NCI-H1092 (cell line): ENCODE data around the gene FHIP1A.
"Not testable (repeated sequence)": the region's sequence is repeated elsewhere in the genome, so short reads cannot be mapped to it uniquely, and the experiment has no call there.

Experiments
- DNase-seq: peaks from one replicate; lab custom pipeline; 2025; lab: John Stamatoyannopoulos, UW

The FHIP1A gene

DNA sequence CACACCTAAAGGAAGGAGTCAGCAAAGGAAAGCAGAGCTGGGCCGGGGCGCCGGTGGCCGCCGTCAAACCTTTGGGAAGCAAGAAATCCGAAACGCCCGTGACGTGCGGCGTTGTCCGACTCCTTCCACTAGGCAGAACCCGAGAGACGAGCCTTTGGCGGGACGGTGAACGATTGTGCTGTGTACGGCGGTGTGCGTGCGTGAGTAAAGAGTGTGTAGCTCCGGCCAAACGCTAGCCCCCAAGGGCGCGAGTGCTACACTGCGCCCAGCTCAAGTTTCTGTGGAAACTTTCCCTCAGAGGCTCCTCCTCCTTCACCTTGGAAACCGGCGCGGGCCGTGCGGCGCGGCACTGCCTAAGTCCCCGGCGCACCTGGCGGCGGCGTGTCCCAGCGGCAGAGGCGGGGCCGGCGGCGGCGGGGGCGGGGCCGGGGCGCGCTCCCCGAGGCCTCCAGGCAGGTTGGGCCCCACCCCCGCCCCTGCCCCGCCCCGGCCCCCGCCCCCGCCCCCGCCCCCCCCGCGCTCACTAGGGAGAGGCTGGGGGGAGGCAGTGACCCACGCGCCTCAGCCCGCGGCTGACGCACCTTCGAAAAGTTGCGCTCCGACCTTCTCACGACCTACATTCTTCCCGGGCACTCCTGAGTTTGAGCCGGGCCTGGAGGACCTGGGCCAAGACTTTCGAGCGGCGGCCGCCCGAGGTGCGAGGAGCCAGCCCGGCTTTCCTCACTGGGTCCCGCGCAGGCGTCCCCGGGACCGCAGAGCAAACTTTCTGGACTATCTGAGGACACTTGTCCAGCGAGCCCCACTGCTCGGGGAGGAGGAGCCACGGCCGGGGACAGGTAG lies at the start of gene FHIP1A:
Gene FHIP1A (plus strand): TSS at position 547 of the 840 bp plus-strand sequence. CDS start 157,084 bp downstream, outside the sequence.
- DNase-seq = peak; percentile 55

DNA sequence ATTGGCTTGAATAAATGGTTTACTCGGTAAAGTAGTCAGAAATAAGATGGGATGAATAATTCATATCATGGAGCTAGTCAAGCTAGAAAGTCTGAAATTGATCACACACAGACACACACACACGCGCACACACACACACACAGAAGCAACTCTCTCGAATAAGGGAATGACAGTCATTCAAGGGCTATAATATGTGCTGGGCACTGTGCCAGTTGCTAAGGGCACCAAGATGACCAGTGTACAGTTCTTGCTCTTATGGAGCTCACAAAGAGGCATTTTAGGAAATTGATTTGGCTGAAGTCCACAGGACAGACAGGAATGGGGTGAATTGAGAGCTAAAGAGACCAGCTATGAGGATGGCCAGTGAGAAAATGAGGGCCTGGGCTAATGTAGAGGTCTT lies 49.4 kb upstream of the FHIP1A start:
- peak; percentile 5 for DNase-seq

DNA sequence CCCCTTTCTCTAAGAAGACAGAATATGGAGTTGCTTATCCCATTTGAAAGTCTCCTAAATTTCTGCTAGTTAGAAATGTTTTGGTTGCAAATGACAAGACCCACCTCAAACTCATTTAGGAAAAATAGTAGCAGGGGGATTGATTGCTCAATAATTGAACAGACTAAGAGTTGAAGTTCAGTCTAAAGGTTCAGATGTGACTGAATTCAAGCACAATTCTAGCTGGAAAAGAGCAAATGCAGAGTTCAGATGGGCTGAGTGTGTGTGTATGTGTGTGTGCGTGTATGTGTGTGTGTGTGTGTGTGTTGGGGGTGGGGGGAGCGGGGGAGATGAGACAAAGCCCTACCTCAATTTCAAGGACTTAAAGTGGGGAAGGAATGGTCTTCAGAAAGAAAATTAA lies 47.9 kb upstream of the FHIP1A start:
- DNase-seq = no peak

DNA sequence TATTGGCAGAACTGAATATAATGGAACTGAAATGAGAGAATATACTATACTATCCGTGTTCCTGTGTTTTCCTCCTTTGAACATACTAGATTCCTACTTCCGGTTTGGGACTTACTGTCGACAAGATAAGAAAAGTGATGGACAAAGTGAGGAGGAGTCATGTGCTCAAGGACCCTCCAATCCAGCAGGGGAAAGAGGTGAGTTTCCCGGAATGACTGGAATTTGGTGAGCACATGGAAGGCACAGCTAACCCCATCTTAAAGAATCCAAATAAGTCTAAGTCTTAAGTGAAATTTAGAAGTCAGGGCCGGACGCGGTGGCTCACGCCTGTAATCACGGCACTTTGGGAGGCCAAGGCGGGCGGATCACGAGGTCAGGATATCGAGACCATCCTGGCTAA lies 47.0 kb upstream of the FHIP1A start:
- no peak for DNase-seq

DNA sequence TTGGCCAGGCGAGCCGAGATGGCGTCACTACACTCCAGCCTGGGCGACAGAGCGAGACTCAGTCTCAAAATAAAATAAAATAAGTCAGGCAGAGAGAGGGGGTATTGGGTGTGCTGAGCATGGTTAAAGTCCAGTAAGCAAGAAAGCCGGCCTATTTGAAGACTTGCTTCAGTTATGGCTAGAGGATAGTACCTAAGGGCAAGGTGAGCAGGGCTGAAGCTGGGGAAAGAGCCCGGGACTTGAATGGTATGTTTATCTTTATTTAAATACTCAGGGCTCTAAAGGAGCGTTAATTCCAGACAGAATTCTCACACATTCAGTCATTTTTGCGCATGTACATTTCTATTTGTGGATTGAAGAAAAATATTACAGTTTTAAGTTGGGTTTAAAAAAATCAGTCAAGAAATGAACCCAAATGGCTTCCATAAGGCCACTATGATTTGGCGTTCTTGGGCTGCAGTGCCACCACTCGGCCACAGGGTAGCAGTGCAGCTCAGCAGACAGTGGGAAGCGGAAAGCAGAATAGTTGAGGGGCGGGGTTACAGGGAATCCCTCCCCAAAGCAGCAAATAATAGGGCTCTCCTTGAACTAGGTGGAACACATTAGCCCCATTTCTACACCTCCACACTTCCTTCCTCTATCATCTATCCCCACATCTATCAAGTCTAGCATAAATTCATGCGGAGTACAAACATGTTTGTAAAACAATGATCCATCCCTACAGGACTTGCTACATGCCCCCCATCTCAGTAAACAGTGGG lies 46.4 kb upstream of the FHIP1A start:
- DNase-seq = peak; percentile 70

DNA sequence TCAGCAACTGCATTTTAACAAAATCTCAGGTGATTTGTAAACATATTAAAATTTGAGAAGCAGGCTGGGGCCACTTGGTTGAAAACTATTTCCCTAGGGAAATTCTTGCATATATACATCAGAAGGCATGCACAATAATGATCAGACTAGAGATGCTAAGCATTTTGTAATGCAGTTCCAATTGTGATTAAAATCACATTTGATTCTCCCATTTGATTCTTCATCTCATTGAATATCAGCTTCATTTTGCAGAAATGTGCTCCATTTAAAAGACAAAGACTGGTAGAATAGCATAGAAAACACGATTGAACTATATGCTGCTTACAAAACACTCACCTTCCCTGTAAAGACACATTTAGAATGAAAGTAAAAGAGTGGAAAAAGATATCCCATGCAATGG lies 32.4 kb upstream of the FHIP1A start:
- DNase-seq = no peak

DNA sequence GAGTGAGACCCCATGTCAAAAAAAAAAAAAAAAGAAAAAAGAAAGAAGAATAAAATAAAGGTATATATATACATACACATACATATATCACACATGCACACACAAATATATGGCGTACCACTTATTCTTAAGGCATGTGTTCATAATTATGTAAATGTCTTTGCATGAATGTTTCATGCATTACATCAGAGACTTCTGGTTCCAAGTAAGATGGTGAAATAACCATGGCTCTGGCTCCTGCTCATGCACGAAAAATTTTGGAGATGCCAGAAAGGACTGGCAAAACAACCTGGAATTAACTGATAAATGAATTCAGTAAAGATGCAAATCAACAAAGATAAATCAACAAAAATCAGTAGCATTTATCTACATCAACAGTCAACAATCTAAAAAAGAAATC lies 19.7 kb upstream of the FHIP1A start:
- DNase-seq = no peak

DNA sequence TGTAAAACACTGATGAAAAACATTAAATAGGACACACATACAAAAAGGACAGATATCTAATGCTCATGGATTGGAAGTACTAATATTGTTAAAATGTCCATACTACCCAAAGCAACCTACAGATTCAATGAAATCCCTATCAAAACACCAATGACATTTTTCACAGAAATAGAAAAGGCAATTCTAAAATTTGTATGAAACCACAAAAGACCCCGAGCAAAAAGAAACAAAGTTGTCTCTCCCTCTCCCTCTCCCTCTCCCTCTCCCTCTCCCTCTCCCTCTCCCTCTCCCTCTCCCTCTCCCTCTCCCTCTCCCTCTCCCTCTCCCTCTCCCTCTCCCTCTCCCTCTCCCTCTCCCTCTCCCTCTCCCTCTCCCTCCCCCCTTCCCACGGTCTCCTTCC lies 19.2 kb upstream of the FHIP1A start:
- DNase-seq = not testable (repeated sequence)

DNA sequence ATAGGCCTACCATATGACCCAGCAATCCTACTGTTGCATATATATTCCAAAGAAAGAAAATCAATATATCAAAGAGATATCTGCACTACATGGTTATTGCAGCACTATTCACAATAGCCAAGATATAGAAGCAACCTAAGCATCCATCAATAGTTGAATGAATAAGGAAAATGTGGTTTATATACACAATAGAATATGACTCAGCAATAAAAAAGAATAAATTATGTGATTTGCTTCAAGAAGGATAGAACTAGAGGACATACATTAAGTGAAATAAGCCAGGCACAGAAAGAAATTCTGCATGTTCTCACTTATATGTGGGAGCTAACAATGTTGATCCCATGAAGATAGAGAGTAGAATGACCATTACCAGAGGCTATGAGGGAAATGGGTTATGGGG lies 13.1 kb upstream of the FHIP1A start:
- DNase-seq = no peak

DNA sequence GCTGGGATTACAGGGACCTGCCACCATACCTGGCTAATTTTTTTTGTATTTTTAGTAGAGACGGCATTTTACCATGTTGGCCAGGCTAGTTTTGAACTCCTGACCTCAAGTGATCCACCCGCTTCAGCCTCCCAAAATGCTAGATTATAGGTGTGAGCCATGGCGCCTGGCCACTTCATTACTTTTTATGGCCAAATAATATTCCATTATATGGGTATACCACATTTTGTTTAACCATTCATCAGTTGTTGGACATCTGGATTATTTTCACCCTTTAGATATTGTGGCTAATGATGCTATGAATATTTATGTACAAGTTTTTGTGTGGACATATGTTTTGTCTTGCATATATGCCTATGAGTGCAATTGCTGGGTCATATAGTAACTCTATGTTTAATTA lies 8.6 kb upstream of the FHIP1A start:
- no peak for DNase-seq

DNA sequence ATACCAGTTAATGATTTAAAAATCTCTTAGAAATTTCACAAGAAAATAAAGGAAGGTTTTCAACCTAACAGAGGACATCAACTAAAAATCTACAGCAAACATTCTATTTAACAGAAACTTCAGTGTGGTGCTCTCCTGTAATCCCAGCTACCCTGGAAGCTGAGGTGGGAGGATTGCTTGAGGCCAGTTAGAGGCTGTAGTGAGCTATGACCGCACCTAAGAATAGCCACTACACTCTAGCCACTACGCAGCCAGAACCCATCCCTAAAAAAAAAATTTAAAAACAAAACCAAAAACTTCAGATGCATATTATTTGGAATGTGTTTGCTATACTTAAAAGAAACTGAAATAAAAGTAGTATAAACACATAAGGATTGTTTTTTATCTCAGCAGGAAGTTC lies 7.2 kb upstream of the FHIP1A start:
- no peak for DNase-seq

DNA sequence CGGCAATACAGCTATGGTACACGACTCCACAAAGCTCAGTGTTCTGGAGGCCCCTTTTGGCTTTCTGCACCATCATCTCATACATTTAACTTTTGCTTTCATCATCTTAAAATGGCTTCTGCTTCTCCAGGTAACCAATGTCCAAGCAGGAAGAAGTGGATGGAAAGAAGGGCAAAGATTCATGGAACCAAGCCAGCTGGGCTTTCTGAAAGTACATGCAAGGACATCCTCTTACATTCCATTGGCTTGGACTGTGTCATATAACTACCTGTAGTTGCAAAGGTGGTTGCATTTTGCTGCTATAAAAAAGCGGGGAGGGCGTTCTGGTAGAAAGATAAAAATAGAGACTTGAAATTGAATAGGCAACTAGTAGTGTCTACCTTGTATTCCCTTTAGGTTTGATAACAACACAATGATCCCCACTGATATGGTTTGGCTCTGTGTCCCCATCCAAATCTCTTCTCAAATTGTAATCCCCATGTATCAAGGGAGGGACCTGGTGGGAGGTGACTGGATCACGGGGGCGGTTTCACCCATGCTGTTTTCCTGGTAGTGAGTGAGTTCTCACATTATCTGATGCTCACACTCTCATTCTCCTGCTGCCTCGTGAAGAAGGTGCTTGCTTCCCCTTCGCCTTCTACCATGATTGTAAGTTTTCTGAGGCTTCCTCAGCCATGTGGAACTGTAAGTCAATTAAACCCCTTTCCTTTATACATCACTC lies 6.7 kb upstream of the FHIP1A start:
- DNase-seq = no peak

DNA sequence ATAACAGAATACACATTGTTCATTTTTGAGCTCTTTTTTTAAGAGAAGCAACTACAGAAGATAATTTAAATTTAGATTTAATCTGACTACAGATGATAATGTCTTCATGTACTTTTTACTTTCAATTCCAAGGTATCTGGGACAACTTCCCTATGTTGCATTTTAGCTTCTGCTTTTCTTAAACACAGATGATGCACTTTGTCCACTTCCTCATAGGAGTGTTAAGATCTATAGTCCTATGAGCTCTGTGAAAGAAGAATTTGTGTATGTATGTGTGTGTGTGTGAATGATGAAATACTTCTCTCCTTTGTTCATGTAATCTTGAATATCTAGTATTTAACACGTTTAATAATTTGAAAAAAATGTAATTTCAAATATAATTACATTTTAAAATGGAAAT lies 5.3 kb upstream of the FHIP1A start:
- DNase-seq = no peak

DNA sequence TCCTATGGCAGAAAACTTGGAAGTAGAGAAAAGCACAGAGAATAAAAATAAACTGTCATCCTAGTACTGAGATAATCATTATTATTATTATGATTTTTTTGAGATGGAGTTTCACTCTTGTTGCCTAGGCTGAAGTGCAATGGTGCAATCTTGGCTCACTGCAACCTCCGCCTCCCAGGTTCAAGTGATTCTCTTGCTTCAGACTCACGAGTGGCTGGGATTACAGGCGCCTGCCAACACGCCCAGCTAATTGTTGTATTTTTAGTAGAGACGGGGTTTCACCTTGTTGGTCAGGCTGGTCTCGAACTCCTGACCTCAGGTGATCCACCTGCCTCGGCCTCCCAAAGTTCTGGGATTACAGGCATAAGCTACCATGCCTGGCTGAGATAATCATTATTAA lies 4.2 kb upstream of the FHIP1A start:
- DNase-seq = not testable (repeated sequence)

DNA sequence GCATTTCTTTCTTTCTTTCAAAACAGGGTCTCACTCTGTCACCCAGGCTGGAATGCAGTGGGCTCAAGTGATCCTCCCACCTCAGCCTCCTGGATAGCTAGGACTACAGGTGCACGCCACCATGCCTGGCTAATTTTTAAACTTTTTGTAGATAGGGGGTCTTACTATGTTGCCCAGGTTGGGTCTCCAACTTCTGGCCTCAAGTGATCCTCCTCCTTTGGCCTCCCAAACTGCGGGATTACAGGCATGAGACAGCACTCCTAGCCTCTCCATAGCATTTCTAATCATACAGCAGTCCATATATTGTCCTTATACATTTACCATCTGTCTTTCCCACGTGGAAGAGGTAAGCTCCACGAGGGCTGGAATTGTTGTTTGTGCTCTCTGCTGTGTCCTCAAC lies 2.0 kb upstream of the FHIP1A start:
- no peak for DNase-seq

DNA sequence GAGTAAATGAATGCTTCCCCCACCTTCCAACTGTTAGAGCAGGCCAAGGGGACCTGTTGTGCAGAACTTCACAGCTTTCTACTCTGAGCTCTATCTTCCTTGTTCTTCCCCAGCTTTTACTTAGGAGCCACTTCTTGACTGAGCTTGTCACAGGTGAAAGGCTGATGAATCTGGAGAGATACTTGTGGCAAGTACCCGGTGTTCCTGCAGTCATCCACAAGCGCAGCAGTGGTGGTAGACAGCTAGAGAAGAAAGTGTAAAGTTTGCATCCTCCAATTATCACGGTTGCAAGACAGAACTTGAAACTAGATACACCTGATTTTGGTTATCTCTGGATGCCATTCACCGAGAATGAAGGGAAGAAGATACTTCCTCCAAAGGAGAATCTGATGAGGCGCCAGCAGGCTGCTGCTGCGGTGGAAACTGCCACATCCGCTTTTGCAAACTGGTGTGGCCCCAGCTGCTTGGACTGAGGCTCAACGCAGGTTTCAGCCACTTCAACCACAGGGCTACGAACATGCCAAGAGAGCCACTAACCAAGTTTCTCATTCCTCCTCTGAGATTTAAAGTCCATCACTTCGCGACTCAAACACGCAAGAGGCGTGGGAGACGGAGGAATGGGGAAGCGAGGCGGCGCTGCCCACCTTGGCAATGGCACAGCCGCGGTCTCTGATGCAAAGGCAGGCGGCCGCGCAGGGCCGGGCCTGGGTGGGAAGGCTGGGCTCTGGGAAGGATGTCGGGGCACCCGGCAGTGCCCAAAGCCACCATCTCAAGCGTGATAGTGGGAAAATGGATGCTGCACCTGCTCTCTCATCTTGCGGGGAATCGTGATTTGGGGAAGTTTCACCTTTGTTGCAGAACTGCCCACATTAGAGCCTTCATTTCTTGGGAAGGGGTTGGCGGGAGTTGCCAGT lies 1.3 kb upstream of the FHIP1A start:
- DNase-seq = no peak

DNA sequence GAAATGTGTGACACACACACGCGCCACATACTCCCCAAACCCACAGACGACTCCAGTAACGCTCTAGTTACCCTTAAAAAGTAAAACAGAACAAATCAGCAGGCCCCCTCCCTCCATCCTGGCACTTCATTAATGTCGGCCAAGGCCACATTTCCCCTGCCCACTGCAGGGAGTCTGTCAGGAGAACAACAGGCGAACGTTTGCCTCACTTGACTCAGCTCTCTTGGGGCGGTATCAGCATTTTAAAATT lies 671 bp upstream of the FHIP1A start:
- DNase-seq = no peak

DNA sequence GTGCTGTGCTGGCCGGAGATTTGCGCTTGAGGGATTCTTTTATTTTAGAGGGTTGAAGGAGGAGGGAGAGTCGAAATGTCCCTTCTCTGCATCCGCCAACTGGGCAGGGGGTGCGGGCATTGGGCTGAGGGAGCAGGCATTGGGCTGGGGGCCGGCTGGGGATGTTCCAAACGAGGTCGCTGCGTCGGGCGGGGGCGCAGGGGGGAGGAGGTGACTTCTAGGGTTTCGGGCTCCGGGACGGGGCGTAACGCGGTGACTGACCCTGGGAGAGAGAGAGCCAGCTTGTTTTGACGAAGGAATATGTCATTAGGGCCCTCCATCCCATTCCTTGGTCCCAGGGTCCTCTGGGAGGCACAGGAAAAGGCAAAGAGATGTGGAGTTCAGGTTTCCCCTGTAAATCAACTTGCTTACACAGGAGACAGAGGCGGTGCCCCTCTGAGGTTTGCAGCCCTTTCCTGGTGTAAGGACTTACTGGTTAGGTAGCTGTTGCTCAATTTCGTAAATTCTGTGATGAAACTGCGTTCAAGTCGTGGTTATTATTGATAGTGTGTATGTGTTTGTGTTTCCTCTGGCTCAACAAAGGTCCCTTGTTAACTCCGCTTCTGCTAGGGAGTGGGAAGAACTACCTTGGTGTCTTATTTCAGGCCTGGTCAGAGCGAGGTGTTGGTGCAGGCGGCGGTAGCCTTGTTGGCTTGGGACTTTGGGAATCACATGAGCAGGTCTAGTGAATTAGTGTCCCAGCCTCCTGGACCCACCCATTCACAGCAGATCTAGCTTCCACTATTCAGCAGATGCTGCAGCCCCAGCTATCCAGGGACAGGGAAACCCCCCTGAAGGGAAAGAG lies 716 bp downstream of the FHIP1A start:
- no peak for DNase-seq

DNA sequence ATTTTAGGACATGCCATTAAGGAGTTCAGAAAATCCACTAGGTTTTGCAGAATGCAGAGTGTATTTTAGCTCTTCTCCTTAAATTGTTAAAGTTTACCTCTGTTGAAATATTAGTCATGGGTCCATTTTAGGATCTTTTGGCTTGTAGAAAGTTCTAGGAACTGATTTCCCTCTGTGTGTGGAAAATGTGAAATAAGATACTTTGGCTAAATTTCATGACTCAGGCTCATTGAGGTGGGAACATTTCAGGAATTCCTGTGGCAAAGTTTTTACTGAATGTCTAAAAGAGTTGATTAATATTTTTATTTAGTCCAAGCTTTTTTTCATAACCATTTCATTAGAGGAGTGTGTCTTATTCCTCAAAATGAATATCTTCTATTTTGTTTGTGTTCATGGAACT lies 7.0 kb downstream of the FHIP1A start:
- no peak for DNase-seq

DNA sequence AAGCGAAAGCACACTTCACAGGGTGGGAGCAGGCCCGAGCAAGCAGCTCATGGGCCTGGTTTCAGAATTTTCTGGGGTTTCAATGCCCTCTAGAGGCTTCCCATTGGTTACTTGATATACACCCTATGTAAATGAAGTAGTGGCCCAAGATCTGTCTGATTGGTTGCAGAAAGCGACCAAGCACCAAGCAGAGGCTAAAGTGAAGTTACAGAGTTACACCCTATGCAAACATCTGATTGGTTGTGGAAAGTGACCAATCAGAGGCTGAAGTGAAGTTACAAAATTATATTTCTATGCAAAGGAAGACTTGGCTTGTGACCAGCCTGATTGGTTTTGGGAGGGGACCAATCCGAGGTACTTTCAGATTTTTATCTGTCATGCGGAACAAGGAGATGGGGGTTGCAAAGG lies 8.2 kb downstream of the FHIP1A start:
- no peak for DNase-seq

DNA sequence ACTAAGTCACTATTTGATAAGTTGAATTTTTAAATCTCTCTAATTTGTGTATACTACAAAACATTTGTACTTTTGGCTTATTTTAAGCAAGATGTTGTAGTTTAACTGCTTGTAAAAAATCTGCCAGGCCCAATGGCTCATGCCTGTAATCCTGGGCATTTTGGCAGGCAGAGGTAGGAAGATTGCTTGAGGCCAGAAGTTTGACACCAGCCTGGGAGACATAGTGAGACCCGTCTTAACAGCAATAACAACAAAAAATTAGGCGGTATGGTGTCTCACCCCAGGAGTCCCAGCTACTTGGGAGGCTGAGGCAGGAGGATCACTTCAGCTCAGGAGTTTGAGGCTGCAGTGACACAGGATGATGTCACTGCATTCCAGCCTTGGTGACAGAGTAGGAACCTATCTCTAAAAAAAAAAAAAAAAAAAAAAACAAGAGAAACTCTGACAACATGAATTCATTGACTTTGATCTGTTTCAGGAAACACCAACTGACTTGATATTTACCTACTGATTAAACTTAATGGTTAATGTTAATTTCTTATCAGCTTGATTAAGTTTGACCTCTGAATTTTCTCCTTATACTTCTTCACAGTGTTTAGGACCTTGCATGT lies 8.9 kb downstream of the FHIP1A start:
- DNase-seq = no peak
